Measurements from ENCODE around the gene PNPLA8. TPM values are rescaled to one million over a fixed set of nuclear protein-coding genes. Genes with fewer than 3 reads are reported as not detected.

PNPLA8 gene
- total and polyA plus RNA-seq, 2 donors (not counting 3 experiments of a cell fraction or from before 2014, with no cell fraction given), result 5.9 to 19.9 TPM

- Histone ChIP-seq H3K27me3 (ENCODE audit: control insufficient read depth in 2 of 2, insufficient read depth in 2 of 2, low read length in 2 of 2) (no peaks in the 10 kb centered on the region), H3K4me1 (ENCODE audit: control insufficient read depth, extremely low read depth, insufficient read depth, low read length) (no peaks in the 10 kb centered on the region), H3K4me2 (ENCODE audit: insufficient read depth, low read length) (no peak overlapping the region), H3K27ac (ENCODE audit: insufficient read depth, low read depth, low read length) (no peak overlapping the region), H2AFZ (ENCODE audit: low read depth, low read length) (no peak overlapping the region), H3K4me3 (replicated peaks in 1 of 3; ENCODE audit: insufficient read depth in 1 of 3, low read depth in 1 of 3, low read length in 3 of 3) (no peak overlapping the region), H3K9me1 (replicated peaks; ENCODE audit: control insufficient read depth, extremely low read depth, insufficient read depth, low read length) (no peaks in the 10 kb centered on the region), H3K79me2 (ENCODE audit: control insufficient read depth, insufficient read depth, low read length) (no peaks in the 10 kb centered on the region), H4K20me1 (replicated peaks; ENCODE audit: control insufficient read depth, extremely low read depth, insufficient read depth, low read length) (peaks cover 3% of the 10 kb centered on the region), H3K9me3 (replicated peaks; ENCODE audit: control insufficient read depth, insufficient read depth, low read length) (no peaks in the 10 kb centered on the region), H3K36me3 (ENCODE audit: control insufficient read depth in 2 of 2, extremely low read depth in 1 of 2, insufficient read depth in 2 of 2, low read length in 2 of 2) (peaks cover 0 to 2% of the 10 kb centered on the region in 2 experiments), H3K9ac (replicated peaks; ENCODE audit: extremely low read depth, insufficient read depth, low read length) (no peak overlapping the region)
- CTCF ChIA-PET, result interaction anchor here (1.3 to 1.7 kb wide), 2 partner anchors 11 to 14 kb away, joined by 3 to 5 read pairs; no protein-coding TSS in a partner anchor
- FAIRE-seq (no peak), DNase-seq (ENCODE audit: low read depth, low spot score) (no peak)
- BruUV-seq (replicated peaks), result no TSS peak
- intact Hi-C loops (cut with micrococcal nuclease) (no loop called here), dilution Hi-C loops (cut with MboI; ENCODE audit: extremely low pct_ligation_motif_present, low sequenced_read_pairs) (loop anchor here (25.0 kb wide), 1 partner anchor 292 kb away; no protein-coding TSS in a partner anchor)
- TF ChIP-seq POLR2A (IDR thresholded peaks at IDR 0.05; ENCODE audit: low read depth, low read length), result no peak
- TF ChIP-seq, protein P1, sequence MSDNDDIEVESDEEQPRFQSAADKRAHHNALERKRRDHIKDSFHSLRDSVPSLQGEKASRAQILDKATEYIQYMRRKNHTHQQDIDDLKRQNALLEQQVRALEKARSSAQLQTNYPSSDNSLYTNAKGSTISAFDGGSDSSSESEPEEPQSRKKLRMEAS (IDR thresholded peaks at IDR 0.05; ENCODE audit: insufficient read depth, insufficient read length), result no peak
- no peak for TF ChIP-seq POLR2AphosphoS5 (IDR thresholded peaks at IDR 0.05; ENCODE audit: insufficient read depth, low read depth, low read length)
- TF ChIP-seq MYC (IDR thresholded peaks at IDR 0.05; ENCODE audit: low read depth, low read length), result no peak
- TF ChIP-seq FOS (IDR thresholded peaks at IDR 0.05; ENCODE audit: borderline replicate concordance, insufficient read depth, low read length), result no peak
- no peak for TF ChIP-seq JUN (IDR thresholded peaks at IDR 0.05; ENCODE audit: borderline replicate concordance, insufficient read depth, insufficient read length, low read depth)
- TF ChIP-seq, protein P2, sequence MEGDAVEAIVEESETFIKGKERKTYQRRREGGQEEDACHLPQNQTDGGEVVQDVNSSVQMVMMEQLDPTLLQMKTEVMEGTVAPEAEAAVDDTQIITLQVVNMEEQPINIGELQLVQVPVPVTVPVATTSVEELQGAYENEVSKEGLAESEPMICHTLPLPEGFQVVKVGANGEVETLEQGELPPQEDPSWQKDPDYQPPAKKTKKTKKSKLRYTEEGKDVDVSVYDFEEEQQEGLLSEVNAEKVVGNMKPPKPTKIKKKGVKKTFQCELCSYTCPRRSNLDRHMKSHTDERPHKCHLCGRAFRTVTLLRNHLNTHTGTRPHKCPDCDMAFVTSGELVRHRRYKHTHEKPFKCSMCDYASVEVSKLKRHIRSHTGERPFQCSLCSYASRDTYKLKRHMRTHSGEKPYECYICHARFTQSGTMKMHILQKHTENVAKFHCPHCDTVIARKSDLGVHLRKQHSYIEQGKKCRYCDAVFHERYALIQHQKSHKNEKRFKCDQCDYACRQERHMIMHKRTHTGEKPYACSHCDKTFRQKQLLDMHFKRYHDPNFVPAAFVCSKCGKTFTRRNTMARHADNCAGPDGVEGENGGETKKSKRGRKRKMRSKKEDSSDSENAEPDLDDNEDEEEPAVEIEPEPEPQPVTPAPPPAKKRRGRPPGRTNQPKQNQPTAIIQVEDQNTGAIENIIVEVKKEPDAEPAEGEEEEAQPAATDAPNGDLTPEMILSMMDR (IDR thresholded peaks at IDR 0.05; ENCODE audit: extremely low read depth in 1 of 2, insufficient read depth in 1 of 2, low read depth in 1 of 2, low read length in 2 of 2), result no peak
- no peak for TF ChIP-seq GATA2 (IDR thresholded peaks at IDR 0.05; ENCODE audit: insufficient read depth, insufficient read length, low read depth, low read length)
- no peak for TF ChIP-seq EZH2 (IDR thresholded peaks at IDR 0.05; ENCODE audit: borderline replicate concordance, low read depth, low read length, severe bottlenecking)
- POLR2A ChIA-PET, result no interaction called here
Observed at GRCh38 chr7:108479118-108479517, 46.8 kb downstream of the PNPLA8 start.

Measured in endothelial cell of umbilical vein (primary cell).